Naive B cell (primary cell): ENCODE results near the gene DDIT4. TPM values are rescaled to one million over a fixed set of nuclear protein-coding genes. Genes with fewer than 3 reads are reported as not detected.
"Not testable (repeated sequence)": the region's sequence is repeated elsewhere in the genome, so short reads cannot be mapped to it uniquely, and the experiment has no call there.

Source experiments
- ATAC-seq, 2 donors: fragments of 150-1000 bp; cut with Tn5 transposase; 2 replicates each; pipeline ENCODE4 v1.10.0; 2021; ENCODE audit warnings: low read depth in 2 of 2, mild to moderate bottlenecking in 2 of 2, moderate library complexity in 2 of 2
- DNase-seq: peaks from one replicate; pipeline ENCODE4 v3.0.0; 2022
- H3K27ac Mint-ChIP-seq, 6 donors: one replicate each; pipeline ENCODE4 v1.8.0; 2020 to 2022; ENCODE audit warnings: mild to moderate bottlenecking in 6 of 6, mixed read lengths in 6 of 6, moderate library complexity in 5 of 6, inconsistent platforms in 2 of 6
- H3K27me3 Mint-ChIP-seq, 3 donors: one replicate each; pipeline ENCODE4 v1.8.0; 2021 to 2022; ENCODE audit warnings: mixed read lengths in 3 of 3, mild to moderate bottlenecking in 1 of 3
- H3K36me3 Mint-ChIP-seq, 2 donors: one replicate each; pipeline ENCODE4 v1.8.0; 2020 to 2022; ENCODE audit warnings: mixed read lengths in 2 of 2, inconsistent platforms in 1 of 2, mild to moderate bottlenecking in 1 of 2
- H3K4me1 Mint-ChIP-seq, 3 donors: one replicate each; pipeline ENCODE4 v1.8.0; 2020 to 2022; ENCODE audit warnings: mixed read lengths in 3 of 3, inconsistent platforms in 1 of 3, mild to moderate bottlenecking in 1 of 3, moderate library complexity in 1 of 3
- H3K4me3 Mint-ChIP-seq, 8 donors: one replicate each; pipeline ENCODE4 v1.8.0; 2020 to 2022; ENCODE audit warnings: mild to moderate bottlenecking in 8 of 8, mixed read lengths in 8 of 8, moderate library complexity in 8 of 8, inconsistent platforms in 2 of 8
- H3K9me3 Mint-ChIP-seq, 7 donors: one replicate each; pipeline ENCODE4 v1.8.0; 2020 to 2022; ENCODE audit warnings: mixed read lengths in 7 of 7, mild to moderate bottlenecking in 5 of 7, inconsistent platforms in 2 of 7, moderate library complexity in 1 of 7
- polyA plus RNA-seq, 6 donors: library from polyadenylated mRNA; unstranded; fragments of 300-500 nt; fragmentation: Illumina TruSeq; gene quantifications; one replicate each; pipeline ENCODE4 v1.2.3, GENCODE V29; 2021; ENCODE audit warnings: low read depth in 6 of 6

Gene DDIT4
- polyA plus RNA-seq, 6 donors from 2014 or later: 22.6 to 124 (median 78.2) TPM

DNA sequence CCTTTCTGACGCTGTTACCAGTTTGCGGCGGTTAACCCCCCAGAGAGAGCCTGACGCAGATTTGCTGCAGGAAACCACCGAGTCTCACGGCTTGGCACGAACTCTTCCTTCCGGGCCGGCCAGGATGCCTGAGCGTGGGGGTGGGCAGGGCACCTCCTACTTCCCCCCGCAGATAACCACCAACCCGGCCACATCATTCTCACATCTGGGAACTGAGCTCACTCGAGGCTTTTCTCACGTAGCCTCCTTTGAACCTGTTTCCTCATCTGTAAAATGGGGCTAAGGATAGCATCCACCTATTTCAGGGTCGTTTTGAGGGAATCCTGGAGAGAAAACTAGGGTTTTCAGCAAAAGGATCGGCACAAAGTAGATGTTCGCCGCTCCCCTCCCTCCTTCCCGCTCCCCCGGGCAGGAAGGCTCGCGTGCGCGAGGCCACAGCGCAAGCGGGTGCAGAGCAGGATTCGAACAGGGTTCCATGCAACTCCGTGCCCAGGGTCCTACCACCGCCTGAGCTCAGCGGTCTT, 23.6 kb downstream of the DDIT4 start:
- Mint-ChIP-seq H3K27me3 (no peaks in the 10 kb centered on the region), H3K4me1 (peaks cover 40 to 71% (median 69%) of the 10 kb centered on the region in 3 donors), H3K4me3 (peak overlapping the region; percentile 78 to 95 (median 92)), H3K9me3 (no peaks in the 10 kb centered on the region), H3K27ac (peak overlapping the region; percentile 100), H3K36me3 (no peaks in the 10 kb centered on the region)
- ATAC-seq (peak; percentile 77 to 80), DNase-seq (peak; percentile 98)

- Mint-ChIP-seq H3K9me3 (no peaks in the 10 kb centered on the region), H3K27me3 (no peaks in the 10 kb centered on the region), H3K27ac (peak overlapping the region; percentile 100), H3K4me1 (peaks cover 36 to 64% (median 63%) of the 10 kb centered on the region in 3 donors), H3K36me3 (no peaks in the 10 kb centered on the region), H3K4me3 (peak overlapping the region; percentile 78 to 95 (median 92))
- DNase-seq (peak; percentile 94), ATAC-seq (peak; percentile 66 to 68)
Measured at GRCh38 chr10:72297805-72298591, 24.3 kb downstream of the DDIT4 start.

GRCh38 chr10:72298592-72299519, 25.1 kb downstream of the DDIT4 start:
- Mint-ChIP-seq H3K27me3 (no peaks in the 10 kb centered on the region), H3K4me1 (peaks cover 37 to 66% (median 66%) of the 10 kb centered on the region in 3 donors), H3K27ac (peak overlapping the region; percentile 100), H3K9me3 (no peaks in the 10 kb centered on the region), H3K36me3 (no peaks in the 10 kb centered on the region), H3K4me3 (peak overlapping the region in 6 of 8 donors; percentile 9 to 92 (median 62))
- ATAC-seq: no peak
- no peak for DNase-seq

- Mint-ChIP-seq H3K4me1 (peaks cover 29 to 63% (median 46%) of the 10 kb centered on the region in 3 donors), H3K9me3 (no peaks in the 10 kb centered on the region), H3K36me3 (no peaks in the 10 kb centered on the region), H3K27me3 (no peaks in the 10 kb centered on the region), H3K27ac (peak overlapping the region in 4 of 6 donors; percentile 42 to 66 (median 62)), H3K4me3 (peak overlapping the region in 1 of 8 donors; percentile 41)
- ATAC-seq: no peak
- no peak for DNase-seq
Measured at GRCh38 chr10:72303424-72304128, 29.9 kb downstream of the DDIT4 start.

DNA sequence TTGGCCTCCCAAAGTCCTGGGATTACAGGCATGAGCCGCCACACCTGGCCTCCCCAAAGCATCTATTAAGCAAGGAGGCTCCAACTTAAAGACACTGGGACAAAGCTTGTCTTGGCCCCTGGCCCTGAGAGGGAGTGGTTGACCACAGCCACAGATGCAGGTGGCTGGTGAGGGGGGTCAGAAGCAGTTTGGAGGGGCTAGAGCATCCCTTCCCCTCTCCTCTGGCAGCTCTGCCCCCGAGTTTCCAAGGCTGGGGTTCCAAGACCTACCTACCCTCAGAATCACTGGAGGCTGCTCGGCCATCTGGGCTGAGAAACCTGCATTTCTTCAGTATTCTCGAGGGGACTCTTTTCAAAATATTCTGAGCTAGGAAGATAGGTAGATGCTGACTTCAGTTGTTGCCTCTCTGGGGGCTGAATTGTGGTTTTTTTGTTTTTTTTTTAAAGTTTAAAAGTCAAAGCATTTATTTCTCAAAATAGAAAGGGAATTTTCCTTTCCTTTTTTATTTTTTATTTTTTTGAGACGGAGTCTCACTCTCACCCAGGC, 32.6 kb downstream of the DDIT4 start:
- Mint-ChIP-seq H3K4me3 (no peak overlapping the region), H3K27ac (peak overlapping the region in 3 of 6 donors; percentile 26 to 87 (median 46)), H3K36me3 (no peaks in the 10 kb centered on the region), H3K9me3 (no peaks in the 10 kb centered on the region), H3K4me1 (peaks cover 40 to 64% (median 46%) of the 10 kb centered on the region in 3 donors), H3K27me3 (no peaks in the 10 kb centered on the region)
- DNase-seq (no peak), ATAC-seq (peak in 1 of 2 donors; percentile 20)

DNA sequence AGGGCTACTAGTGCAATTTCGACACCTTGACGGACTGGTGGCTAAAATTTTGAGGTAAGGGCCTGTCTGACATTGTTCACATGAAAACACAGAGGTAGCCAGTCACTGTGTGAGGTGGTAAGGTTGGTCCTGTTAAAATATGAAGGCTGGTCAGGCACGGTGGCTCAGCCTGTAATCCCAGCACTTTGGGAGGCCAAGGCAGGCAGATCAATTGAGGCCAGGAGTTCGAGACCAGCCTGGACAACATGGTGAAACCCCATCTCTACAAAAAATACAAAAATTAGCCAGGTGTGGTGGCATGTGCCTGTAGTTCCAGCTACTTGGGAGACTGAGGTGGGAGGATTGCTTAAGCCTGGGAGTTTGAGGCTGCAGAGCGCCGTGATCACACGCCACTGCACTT, 34.0 kb downstream of the DDIT4 start:
- DNase-seq, H3K27me3 Mint-ChIP-seq, H3K36me3 Mint-ChIP-seq, ATAC-seq, H3K27ac Mint-ChIP-seq, H3K4me3 Mint-ChIP-seq, H3K9me3 Mint-ChIP-seq: not testable (repeated sequence)
- H3K4me1 Mint-ChIP-seq: peaks cover 39 to 60% (median 41%) of the 10 kb centered on the region in 3 donors

- H3K4me3 Mint-ChIP-seq: no peak overlapping the region
- no peaks in the 10 kb centered on the region for H3K9me3 Mint-ChIP-seq
- no peak for ATAC-seq
- DNase-seq: no peak
- peaks cover 39 to 56% (median 39%) of the 10 kb centered on the region in 3 donors for H3K4me1 Mint-ChIP-seq
- no peaks in the 10 kb centered on the region for H3K27me3 Mint-ChIP-seq
- H3K27ac Mint-ChIP-seq: peak overlapping the region in 2 of 6 donors; percentile 30 to 42
- H3K36me3 Mint-ChIP-seq: no peaks in the 10 kb centered on the region
Measured at GRCh38 chr10:72308320-72308987, 34.7 kb downstream of the DDIT4 start.

DNA sequence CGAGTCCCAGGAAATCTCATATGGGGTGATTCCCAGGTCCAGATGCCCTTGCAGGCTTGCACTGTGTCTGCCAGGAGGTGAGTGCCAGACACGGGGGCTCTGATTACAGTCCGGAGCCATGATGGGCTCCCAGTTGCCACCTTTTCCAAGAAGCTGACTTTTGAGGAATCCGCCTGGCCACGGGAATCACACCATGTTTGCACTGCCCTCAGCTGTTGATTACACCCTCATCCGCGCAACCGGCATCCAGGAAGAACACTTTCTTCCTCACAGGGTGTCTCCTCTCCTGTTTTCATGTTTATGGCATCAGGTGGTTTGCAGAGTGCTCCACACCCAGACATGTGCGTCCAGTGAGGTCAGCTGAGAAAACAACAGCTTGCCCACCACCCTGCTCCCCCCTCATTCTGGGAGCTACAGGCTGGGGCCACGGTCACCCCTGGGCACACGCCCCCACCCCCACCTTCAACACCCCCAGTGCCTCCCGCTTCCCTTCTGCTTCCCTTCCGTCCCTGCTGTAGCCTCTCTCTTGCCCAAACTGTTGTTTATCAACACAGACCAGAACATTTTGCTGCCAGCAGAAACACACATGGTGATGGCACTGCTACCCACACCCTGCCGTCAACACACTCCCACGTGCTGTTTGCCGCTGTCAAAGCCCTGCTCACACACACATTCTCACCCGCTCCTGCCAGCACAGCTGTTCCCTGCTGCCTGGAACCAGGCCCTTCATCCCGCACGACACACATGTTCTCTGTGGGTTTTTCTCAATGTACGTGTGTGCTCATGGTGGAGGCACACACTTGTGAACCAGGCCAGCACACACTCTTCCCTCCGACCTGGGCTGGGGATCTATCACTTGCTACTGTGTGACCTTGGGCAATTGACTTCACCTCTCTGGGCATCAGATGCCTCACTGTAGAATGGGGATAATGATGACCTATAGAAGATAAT, 35.8 kb downstream of the DDIT4 start:
- Mint-ChIP-seq H3K4me3 (peak overlapping the region in 2 of 8 donors; percentile 49 to 62), H3K36me3 (no peaks in the 10 kb centered on the region), H3K4me1 (peaks cover 30 to 48% (median 32%) of the 10 kb centered on the region in 3 donors), H3K27ac (peak overlapping the region in 4 of 6 donors; percentile 43 to 75 (median 72)), H3K27me3 (no peaks in the 10 kb centered on the region), H3K9me3 (no peaks in the 10 kb centered on the region)
- ATAC-seq: no peak
- no peak for DNase-seq

GRCh38 chr10:72310241-72310633, 36.5 kb downstream of the DDIT4 start:
- no peak for ATAC-seq
- H3K27me3 Mint-ChIP-seq: no peaks in the 10 kb centered on the region
- DNase-seq: no peak
- H3K36me3 Mint-ChIP-seq: no peaks in the 10 kb centered on the region
- H3K9me3 Mint-ChIP-seq: no peaks in the 10 kb centered on the region
- peak overlapping the region in 4 of 6 donors; percentile 33 to 75 (median 52) for H3K27ac Mint-ChIP-seq
- H3K4me1 Mint-ChIP-seq: peaks cover 26 to 44% (median 29%) of the 10 kb centered on the region in 3 donors
- peak overlapping the region in 1 of 8 donors; percentile 62 for H3K4me3 Mint-ChIP-seq

GRCh38 chr10:72310636-72311035, 36.9 kb downstream of the DDIT4 start:
- Mint-ChIP-seq H3K4me3 (peak overlapping the region in 1 of 8 donors; percentile 20), H3K9me3 (no peaks in the 10 kb centered on the region), H3K36me3 (no peaks in the 10 kb centered on the region), H3K27ac (peak overlapping the region in 2 of 6 donors; percentile 33), H3K4me1 (peaks cover 26 to 44% (median 29%) of the 10 kb centered on the region in 3 donors), H3K27me3 (no peaks in the 10 kb centered on the region)
- no peak for ATAC-seq
- DNase-seq: no peak

GRCh38 chr10:72311667-72312066, 37.9 kb downstream of the DDIT4 start:
- no peak overlapping the region for H3K4me3 Mint-ChIP-seq

More at GRCh38 chr10:72311667-72312066, 37.9 kb downstream of the DDIT4 start:
- DNase-seq (no peak), ATAC-seq (no peak)
- no peaks in the 10 kb centered on the region for H3K27me3 Mint-ChIP-seq
- H3K4me1 Mint-ChIP-seq: peaks cover 26 to 44% (median 35%) of the 10 kb centered on the region in 3 donors
- peak overlapping the region in 3 of 6 donors; percentile 1 to 76 (median 37) for H3K27ac Mint-ChIP-seq
- H3K36me3 Mint-ChIP-seq: no peaks in the 10 kb centered on the region
- no peaks in the 10 kb centered on the region for H3K9me3 Mint-ChIP-seq
